GM19328 (cell line): ENCODE data around the gene CCDC15.
"Not testable (repeated sequence)": the region's sequence is repeated elsewhere in the genome, so short reads cannot be mapped to it uniquely, and the experiment has no call there.

Source experiments
- ATAC-seq: cut with Tn5 transposase; IDR thresholded peaks from one replicate; pipeline ENCODE4 v1.9.1; 2021; ENCODE audit warnings: mild to moderate bottlenecking, moderate library complexity; ENCODE audit not compliant: unreplicated experiment

The CCDC15 gene

GRCh38 chr11:124938970-124939369, 15.0 kb upstream of the CCDC15 start:
- no peak for ATAC-seq

GRCh38 chr11:124941703-124942102, 12.3 kb upstream of the CCDC15 start:
- no peak for ATAC-seq

DNA sequence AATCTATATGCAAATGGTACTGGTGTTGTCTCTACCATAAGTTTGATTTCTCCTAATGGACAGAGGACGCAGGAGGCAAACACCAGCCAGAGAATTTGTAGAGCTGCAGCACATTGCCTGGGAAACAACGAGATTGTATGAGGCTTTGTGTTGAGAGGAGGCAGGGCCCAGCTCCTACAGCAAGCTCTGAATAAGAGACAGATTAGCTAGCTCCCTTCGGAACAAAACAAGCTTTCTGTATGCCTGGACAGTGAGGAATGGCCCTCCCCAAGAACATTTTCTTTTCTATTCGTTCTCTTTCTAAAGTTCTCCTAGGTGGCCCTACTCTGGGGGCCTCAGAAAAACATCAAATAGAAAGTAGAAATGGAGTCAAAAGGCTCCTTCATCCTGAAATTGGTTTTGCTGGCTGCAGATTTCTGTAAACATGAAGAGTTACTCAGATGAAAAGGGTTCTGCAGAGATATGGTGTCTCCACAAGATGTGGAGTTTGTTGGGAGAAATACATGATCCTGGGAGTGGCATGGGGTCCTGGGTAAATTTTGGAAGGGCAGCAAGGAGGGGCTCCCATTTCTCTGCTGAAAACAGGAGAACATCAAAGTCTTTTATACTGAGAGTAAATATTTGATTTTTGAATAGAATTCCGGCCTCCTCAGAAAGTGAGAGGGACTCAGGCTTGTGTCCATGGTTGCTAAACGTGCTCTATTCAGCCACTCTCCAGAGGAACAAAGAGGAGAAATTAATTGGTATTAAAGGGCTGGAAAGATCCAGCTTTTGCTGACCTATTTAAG, 11.3 kb upstream of the CCDC15 start:
- no peak for ATAC-seq

DNA sequence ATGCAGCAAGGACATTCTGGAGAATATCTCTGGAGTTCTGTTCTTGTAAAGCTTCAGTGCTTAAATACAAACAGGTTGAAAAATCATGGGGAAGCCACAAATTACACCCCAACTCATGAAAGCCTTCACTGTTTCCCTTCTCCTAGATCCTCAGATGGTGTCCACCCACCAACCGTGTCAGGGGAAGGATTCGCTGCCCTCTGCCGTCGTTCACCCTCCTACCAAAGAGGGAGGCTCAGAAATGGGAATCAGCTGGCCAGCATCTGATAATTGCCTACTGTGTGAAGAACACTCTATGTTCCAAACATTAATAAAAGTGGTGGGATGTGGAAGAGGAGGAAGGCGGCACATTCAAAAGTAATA, 10.8 kb upstream of the CCDC15 start:
- no peak for ATAC-seq

DNA sequence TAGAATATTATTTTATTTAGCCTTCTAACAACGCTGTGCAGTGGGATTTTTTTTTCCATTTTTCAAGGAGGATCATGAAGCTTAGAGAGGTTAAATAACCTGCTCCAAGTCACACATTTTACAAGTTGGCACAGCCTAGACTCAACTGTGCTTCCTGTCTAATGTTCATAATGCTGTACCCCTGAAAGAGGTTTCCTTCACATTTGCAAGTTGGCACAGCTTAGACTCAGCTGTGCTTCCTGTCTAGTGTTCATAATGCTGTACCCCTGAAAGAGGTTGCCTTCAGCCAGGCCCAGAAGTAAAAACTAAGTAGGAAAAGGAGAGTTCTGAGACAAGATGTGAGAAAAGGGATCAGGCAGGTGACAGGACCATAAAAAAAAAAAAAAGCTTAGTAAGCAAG, 10.3 kb upstream of the CCDC15 start:
- no peak for ATAC-seq

DNA sequence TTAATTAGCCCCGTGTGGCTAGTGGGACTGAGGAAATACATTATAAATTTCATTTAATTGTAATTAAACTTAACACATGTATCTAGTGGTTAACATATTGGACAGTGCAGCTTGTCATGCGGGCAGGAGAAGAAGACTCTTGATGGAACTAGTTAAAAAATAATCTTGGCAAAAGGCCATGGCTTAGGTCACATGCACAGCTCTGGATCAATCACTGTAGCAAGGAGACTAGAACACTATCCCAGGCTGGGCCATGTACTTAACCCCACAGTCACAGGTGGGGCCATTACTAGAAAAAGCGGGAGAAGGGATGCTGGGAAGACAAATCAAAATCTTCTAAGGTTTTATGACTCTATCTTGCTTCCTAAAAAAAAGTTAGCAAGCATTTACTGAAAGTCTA, 9.4 kb upstream of the CCDC15 start:
- ATAC-seq = no peak

DNA sequence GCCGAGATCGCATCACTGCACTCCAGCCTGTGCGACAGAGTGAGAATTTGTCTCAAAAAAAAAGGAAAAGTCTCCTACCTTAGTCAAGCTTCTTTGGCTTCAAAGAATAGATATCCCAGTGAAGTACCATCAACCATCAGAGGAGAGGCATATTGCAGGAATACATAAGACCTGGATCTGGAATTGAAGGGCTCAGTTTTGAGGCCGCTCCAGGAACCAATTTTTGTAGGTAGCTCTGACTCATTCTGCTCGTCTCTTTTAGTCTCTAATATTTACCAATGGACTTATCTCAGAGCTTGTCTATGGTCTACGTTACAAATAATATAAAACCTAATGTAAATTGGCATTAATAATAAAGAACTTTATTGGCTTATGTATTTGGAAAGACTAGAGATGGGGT, 8.2 kb upstream of the CCDC15 start:
- ATAC-seq = no peak

DNA sequence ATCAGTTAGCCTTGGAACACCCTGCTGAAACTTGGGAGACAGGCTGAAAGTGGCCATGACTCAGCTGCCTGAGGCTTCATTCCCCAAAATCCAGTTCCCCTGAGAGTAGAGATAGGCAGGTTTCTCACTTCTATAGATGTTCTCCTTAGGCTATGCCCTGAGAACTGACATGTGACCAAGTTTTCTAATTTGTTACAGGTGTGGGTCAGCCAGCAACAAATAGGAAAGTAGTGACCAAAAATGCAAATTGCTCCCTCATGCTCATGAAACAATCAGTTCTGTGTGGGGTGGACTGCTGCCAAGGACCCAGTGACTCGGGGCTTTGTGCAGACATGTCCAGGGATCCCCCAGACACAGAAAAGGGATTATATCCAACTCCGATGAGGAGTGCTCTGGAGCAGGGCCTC, 7.3 kb upstream of the CCDC15 start:
- ATAC-seq = no peak

DNA sequence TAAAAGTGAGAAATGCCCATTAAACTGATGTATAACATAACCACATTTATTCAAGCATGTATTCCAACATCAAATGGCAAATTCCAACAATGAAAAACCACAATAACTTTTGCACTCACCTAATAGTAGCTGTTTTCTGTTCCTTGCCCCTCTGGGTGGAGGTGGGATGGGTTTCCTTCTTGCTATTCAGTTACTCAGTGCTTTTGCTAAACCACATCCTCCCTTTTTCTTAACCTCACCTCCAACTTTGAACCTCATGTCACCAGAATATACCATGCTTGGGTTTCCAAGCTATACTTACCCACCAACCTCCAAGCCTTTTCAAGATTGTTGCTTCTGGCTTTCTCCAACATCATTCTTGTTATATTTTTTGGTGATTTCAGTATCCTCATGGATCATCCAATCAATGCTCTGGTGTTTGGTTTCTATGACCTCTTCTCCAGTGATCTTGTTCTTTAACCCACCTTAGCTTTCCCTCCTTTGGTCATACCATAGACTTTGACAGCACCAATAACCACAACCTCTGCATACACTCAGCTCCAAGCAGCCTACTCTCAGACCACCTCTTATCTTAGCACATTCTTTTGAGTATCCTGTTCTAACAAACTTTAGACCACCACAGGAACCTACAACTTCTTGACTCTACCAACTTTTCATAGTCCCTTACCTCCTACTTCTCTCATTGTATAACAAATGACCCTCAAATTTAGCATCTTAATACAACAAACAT, 3.2 kb upstream of the CCDC15 start:
- ATAC-seq = no peak

DNA sequence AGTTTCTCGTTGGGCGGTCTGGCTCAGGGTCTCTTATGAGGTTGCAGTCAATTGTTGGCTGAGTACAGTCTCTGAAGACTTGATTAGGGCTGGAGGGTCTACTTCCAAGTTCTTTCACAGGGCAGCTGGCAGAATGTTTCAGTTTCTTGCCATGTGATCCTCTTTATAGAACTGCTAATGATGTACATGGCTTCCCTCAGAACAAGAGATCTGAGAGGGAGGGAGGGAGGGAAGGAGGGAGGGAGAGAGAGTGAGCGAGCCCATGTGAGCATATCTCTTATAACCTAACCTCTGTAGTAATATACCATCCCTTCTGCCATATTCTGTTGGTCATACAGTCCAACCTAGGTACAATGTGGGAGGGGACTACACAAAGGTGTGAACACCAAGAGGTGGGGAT, 2.7 kb upstream of the CCDC15 start:
- no peak for ATAC-seq

DNA sequence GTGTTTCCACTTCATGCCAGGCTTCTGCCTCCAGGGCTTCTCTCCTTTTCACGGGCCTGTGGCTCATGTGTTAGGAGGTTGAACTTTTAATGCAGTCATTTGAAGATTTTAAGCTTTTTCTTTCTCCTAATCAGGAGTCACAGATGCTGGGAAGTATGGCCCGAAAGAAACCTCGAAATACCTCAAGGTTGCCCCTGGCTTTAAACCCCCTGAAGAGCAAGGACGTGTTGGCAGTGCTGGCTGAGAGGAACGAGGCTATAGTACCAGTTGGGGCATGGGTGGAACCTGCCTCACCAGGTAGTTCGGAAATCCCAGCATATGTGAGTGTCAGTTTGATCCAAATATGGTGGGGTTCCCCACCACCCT, 571 bp downstream of the CCDC15 start:
- no peak for ATAC-seq

- no peak for ATAC-seq
These were observed 1.0 kb downstream of the CCDC15 start for GRCh38 chr11:124955035-124955434.

DNA sequence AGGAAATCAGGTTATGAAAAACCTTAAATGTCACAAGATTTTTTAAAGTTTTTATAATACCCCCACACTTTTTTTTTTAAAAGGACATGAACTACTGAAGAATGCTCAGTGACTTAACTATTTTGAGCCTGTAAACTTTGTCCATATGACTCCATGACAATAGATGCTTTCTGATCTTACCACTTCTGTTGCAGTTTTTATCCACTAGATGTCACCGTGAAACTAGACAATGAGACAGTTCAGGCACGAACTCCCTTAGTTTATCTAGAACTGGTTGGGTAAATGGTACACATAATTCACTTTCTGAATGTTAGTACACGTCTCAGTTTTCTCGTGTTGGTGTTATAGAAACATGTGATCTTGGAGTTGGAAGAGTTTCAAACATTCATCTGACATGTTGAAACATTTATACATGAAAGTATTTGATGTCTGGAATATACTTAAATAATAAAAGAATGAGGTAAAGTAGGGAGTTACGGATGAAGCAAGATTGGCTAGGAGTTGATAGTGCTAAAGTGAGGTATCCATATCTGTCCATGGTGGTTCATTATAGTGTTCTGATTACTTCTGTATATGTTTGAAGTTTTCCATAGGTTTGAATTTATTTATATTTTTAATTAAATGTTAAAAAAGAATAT, 8.1 kb downstream of the CCDC15 start:
- peak; percentile 72 for ATAC-seq

DNA sequence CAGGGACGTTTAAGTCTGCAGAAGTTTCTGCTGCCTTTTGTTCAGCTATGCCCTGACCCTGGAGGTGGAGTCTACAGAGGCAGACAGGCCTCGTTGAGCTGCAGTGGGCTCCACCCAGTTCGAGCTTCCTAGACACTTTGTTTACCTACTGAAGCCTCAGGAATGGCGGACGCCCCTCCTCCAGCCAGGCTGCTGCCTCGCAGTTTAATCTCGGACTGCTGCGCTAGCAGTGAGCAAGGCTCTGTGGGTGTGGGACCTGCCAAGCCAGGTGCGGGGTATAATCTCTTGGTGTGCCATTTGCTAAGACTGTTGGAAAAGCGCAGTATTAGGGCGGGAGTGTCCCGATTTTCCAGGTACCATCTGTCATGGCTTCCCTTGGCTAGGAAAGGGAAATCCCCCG, 14.2 kb downstream of the CCDC15 start:
- ATAC-seq = not testable (repeated sequence)

DNA sequence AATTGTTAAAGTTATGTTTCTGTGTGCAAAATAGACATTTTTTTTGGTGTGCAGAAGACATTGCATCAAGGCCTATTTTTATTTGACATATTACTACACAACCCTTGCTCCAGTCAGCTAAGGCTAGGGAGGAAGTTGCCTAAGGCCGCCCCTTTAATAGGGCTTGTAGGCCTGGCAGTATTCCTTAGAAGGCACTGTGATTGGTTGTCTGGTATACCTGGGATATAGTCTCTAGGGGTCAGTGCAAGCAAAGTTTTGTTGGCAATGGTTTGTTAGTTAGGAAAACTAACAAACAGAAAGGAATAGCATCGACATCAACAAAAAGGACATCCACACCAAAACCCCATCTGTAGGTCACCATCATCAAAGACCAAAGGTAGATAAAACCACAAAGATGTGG, 16.9 kb downstream of the CCDC15 start:
- no peak for ATAC-seq

GRCh38 chr11:124971810-124972209, 17.8 kb downstream of the CCDC15 start:
- no peak for ATAC-seq

DNA sequence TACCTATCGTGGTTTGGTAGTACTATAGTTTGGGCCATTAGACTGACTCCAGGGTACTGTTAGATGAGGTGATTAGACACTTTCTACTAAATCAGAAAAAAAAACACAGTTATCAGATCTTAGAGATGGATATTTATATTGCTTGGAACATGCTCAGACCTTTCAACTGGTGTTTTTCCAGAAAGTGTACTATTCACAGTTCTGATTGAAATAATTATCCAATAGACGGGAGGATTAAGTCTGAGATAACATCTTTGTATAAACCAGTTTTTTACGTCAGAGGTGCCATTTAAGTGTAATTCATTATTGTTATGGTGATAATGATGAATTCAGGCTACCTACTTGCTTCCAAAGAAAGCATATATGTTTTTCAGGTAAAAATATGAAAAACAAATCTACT, 22.5 kb downstream of the CCDC15 start:
- ATAC-seq = no peak

GRCh38 chr11:124977006-124977405, 23.0 kb downstream of the CCDC15 start:
- no peak for ATAC-seq

DNA sequence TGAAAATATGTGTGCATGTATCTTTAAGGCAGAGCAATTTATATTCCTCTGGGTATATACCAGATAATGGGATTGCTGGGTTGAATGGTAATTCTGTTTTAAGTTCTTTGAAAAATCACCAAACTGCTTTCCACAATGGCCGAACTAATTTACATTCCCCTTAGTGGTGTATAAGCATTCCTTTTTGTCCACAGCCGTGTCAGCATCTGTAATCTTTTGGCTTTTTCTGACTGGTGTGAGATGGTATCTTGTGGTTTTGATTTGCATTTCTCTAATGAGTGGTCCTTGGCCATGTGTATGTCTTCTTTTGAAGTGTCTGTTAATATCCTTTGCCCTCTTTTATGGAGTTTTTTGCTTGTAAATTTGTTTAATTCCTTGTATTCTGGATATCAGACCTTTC, 24.3 kb downstream of the CCDC15 start:
- ATAC-seq = no peak

GRCh38 chr11:124982043-124982442, 28.0 kb downstream of the CCDC15 start:
- ATAC-seq = no peak

GRCh38 chr11:124983674-124984511, 29.9 kb downstream of the CCDC15 start:
- ATAC-seq = no peak
